ENCODE results near the gene NKX6-2. TPM values are rescaled to one million over a fixed set of nuclear protein-coding genes. Genes with fewer than 3 reads are reported as not detected.

Gene NKX6-2
- total RNA-seq, 1 donor: not detected

DNA sequence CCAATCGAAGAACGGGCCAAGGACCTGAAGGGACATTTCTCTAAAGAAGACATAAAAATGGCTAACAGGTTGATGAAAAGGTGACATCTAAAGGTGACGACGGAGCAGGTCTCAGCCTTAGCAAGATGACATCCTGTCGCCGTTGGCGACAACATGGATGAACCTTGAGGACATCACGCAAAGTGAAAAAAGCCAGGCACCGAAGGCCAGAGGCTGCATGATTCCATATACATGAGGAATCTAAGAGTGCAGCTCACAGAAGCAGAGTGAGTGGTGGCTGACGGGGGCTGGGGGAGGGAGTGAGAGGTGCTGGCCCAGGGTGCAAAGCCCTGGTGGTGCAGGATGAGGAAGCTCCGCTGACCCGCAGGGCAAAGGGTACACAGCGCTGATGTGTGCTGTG, 34.1 kb upstream of the NKX6-2 start:
- Histone ChIP-seq H3K9me3 (ENCODE audit: low read depth, low read length) (no peaks in the 10 kb centered on the region), H3K4me1 (ENCODE audit: insufficient read depth, low read length) (no peaks in the 10 kb centered on the region), H4K20me1 (ENCODE audit: insufficient read depth, low read length) (no peaks in the 10 kb centered on the region), H3K27me3 (ENCODE audit: insufficient read depth, low read length) (peaks cover 5% of the 10 kb centered on the region), H3K36me3 (ENCODE audit: insufficient read depth, low read length) (no peaks in the 10 kb centered on the region), H3K27ac (ENCODE audit: low read depth, low read length) (no peak overlapping the region), H3K79me2 (ENCODE audit: insufficient read depth, low read length) (no peaks in the 10 kb centered on the region), H3K4me3 (ENCODE audit: insufficient read depth, low read length) (no peak overlapping the region), H2AFZ (ENCODE audit: low read length) (no peak overlapping the region), H3K4me2 (ENCODE audit: insufficient read depth, low read length) (no peak overlapping the region)
- DNase-seq (ENCODE audit: insufficient read length, low spot score, missing footprints): no peak
- TF ChIP-seq, protein P1, sequence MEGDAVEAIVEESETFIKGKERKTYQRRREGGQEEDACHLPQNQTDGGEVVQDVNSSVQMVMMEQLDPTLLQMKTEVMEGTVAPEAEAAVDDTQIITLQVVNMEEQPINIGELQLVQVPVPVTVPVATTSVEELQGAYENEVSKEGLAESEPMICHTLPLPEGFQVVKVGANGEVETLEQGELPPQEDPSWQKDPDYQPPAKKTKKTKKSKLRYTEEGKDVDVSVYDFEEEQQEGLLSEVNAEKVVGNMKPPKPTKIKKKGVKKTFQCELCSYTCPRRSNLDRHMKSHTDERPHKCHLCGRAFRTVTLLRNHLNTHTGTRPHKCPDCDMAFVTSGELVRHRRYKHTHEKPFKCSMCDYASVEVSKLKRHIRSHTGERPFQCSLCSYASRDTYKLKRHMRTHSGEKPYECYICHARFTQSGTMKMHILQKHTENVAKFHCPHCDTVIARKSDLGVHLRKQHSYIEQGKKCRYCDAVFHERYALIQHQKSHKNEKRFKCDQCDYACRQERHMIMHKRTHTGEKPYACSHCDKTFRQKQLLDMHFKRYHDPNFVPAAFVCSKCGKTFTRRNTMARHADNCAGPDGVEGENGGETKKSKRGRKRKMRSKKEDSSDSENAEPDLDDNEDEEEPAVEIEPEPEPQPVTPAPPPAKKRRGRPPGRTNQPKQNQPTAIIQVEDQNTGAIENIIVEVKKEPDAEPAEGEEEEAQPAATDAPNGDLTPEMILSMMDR (IDR thresholded peaks at IDR 0.05; ENCODE audit: extremely low read depth, low read depth, low read length): no peak

DNA sequence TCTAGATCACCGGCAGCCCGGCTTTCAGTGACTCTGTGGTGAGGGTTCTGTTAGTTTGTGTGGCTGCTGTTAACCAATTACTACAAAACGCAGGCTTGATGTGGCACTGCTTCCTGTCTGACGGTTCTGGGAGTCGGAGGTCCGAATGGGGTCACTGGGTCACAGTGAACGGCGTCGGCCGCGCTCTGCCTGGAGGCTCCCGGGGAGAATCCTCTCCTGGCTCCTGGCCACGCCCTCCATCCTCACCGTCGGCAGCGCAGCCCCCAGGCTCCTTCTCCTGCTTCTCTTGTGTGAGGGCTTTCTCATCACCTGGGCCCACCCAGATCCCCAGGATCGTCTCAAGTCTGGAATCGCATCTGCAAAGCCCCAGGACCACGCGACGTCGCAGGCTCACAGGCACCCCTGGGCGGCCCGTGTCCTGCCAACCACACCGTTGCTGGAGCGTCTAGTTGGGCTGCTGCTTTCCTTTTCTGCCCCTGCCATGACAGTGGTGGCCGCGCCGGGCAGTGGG, 31.8 kb upstream of the NKX6-2 start:
- Histone ChIP-seq H3K79me2 (ENCODE audit: insufficient read depth, low read length) (no peaks in the 10 kb centered on the region), H4K20me1 (ENCODE audit: insufficient read depth, low read length) (no peaks in the 10 kb centered on the region), H3K27ac (ENCODE audit: low read depth, low read length) (no peak overlapping the region), H3K4me1 (ENCODE audit: insufficient read depth, low read length) (no peaks in the 10 kb centered on the region), H3K27me3 (ENCODE audit: insufficient read depth, low read length) (peaks cover 5% of the 10 kb centered on the region), H3K9me3 (ENCODE audit: low read depth, low read length) (no peaks in the 10 kb centered on the region), H3K36me3 (ENCODE audit: insufficient read depth, low read length) (no peaks in the 10 kb centered on the region), H3K4me3 (ENCODE audit: insufficient read depth, low read length) (no peak overlapping the region), H2AFZ (ENCODE audit: low read length) (no peak overlapping the region), H3K4me2 (ENCODE audit: insufficient read depth, low read length) (no peak overlapping the region)
- no peak for DNase-seq (ENCODE audit: insufficient read length, low spot score, missing footprints)
- TF ChIP-seq, protein P1 (IDR thresholded peaks at IDR 0.05; ENCODE audit: extremely low read depth, low read depth, low read length): no peak

DNA sequence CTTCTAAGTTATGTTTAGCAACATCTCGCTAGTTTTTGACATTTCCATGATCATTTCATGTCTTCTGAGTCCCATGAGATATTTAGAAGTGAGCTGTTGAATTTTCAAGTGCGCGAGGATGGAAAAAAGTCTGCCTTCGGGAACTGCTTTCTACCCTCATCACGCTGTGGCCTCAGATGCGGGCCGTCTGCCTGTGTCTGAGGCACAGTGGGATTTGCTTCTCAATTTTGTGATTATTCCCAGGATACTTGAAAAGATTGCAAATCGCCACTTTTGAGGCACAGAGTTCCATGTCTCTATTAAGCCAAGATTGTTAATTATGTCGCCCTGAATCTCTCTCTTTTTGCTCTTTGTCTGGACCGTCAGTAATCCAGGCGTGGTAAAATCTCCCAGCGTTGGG, 30.8 kb upstream of the NKX6-2 start:
- Histone ChIP-seq H3K9me3 (ENCODE audit: low read depth, low read length) (no peaks in the 10 kb centered on the region), H3K4me1 (ENCODE audit: insufficient read depth, low read length) (no peaks in the 10 kb centered on the region), H3K4me3 (ENCODE audit: insufficient read depth, low read length) (no peak overlapping the region), H4K20me1 (ENCODE audit: insufficient read depth, low read length) (no peaks in the 10 kb centered on the region), H3K27me3 (ENCODE audit: insufficient read depth, low read length) (peaks cover 5% of the 10 kb centered on the region), H3K36me3 (ENCODE audit: insufficient read depth, low read length) (no peaks in the 10 kb centered on the region), H2AFZ (ENCODE audit: low read length) (no peak overlapping the region), H3K4me2 (ENCODE audit: insufficient read depth, low read length) (no peak overlapping the region), H3K27ac (ENCODE audit: low read depth, low read length) (no peak overlapping the region), H3K79me2 (ENCODE audit: insufficient read depth, low read length) (no peaks in the 10 kb centered on the region)
- no peak for DNase-seq (ENCODE audit: insufficient read length, low spot score, missing footprints)
- TF ChIP-seq, protein P1 (IDR thresholded peaks at IDR 0.05; ENCODE audit: extremely low read depth, low read depth, low read length): no peak

DNA sequence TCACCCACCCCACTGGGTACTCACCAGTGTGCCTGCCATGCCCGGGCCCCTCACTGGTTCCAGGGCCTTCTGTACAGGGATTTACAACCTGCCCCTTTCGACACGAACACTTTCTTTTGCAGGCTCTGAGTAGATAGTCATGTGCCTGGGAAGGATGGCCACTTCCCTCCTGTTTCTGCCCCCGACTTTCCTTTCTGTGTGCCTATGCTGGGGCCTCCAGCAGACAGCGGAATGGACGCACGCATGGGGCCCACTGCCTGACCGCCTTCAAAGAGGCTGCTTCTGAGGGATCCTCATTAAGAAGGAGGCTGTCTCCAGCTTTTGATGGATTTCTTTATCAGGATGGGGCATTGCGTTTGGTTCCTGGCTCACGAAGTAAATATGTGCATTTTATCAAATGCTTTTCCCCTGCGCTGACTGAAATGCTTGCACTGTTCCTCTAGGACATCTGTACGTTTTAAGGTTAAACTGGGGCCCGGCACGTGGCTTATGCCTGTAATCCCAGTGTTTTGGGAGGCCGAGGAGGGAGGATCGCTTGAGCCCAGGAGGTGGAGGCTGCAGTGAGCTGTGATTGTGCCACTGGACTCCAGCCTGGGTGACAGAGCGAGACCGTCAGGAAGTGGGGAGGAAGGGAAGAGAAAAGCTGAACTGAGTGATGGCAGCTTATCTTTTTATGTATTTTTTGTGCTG, 29.4 kb upstream of the NKX6-2 start:
- no peak overlapping the region for H3K4me2 ChIP-seq (ENCODE audit: insufficient read depth, low read length)
- no peak for DNase-seq (ENCODE audit: insufficient read length, low spot score, missing footprints)
- H3K9me3 ChIP-seq (ENCODE audit: low read depth, low read length): no peaks in the 10 kb centered on the region
- no peaks in the 10 kb centered on the region for H3K79me2 ChIP-seq (ENCODE audit: insufficient read depth, low read length)
- H3K36me3 ChIP-seq (ENCODE audit: insufficient read depth, low read length): no peaks in the 10 kb centered on the region
- H3K4me3 ChIP-seq (ENCODE audit: insufficient read depth, low read length): no peak overlapping the region
- H3K27ac ChIP-seq (ENCODE audit: low read depth, low read length): no peak overlapping the region
- no peaks in the 10 kb centered on the region for H3K4me1 ChIP-seq (ENCODE audit: insufficient read depth, low read length)
- peaks cover 5% of the 10 kb centered on the region for H3K27me3 ChIP-seq (ENCODE audit: insufficient read depth, low read length)
- H4K20me1 ChIP-seq (ENCODE audit: insufficient read depth, low read length): no peaks in the 10 kb centered on the region
- TF ChIP-seq, protein P1 (IDR thresholded peaks at IDR 0.05; ENCODE audit: extremely low read depth, low read depth, low read length): no peak
- no peak overlapping the region for H2AFZ ChIP-seq (ENCODE audit: low read length)
